Ishikawa (cell line): ENCODE results near the gene CEP63.

Source experiments
- EGR1 ChIP-seq: IDR thresholded peaks from 2 replicates; pipeline ENCODE4 v1.6.1; 2012
- EP300 ChIP-seq: IDR thresholded peaks from 2 replicates; pipeline ENCODE4 v1.6.1; 2012; ENCODE audit warnings: borderline replicate concordance
- RAD21 ChIP-seq: IDR thresholded peaks from 2 replicates; pipeline ENCODE4 v1.6.1; 2012; ENCODE audit warnings: low read depth
- REST ChIP-seq: IDR thresholded peaks from 2 replicates; pipeline ENCODE4 v1.6.1; 2012; ENCODE audit warnings: low read depth, mild to moderate bottlenecking
- TAF1 ChIP-seq: IDR thresholded peaks from 2 replicates; pipeline ENCODE4 v1.6.1; 2012; ENCODE audit warnings: low read depth, mild to moderate bottlenecking

GRCh38 chr3:134482622-134483021 is 3.2 kb upstream of the CEP63 start:
- TF ChIP-seq RAD21 = no peak
- no peak for TF ChIP-seq REST
- no peak for TF ChIP-seq TAF1
- no peak for TF ChIP-seq EP300
- no peak for TF ChIP-seq EGR1
